H1 (cell line): ENCODE results near the gene CMTM5. TPM values are rescaled to one million over a fixed set of nuclear protein-coding genes. Genes with fewer than 3 reads are reported as not detected.
A peak's percentile ranks its signal among the peaks of the same experiment; 100 is the strongest.

ENCODE experiments used
- microRNA counts: library from miRNA; unstranded; fragments of <30 nt; microRNA quantifications from one replicate; lab custom pipeline; 2015
- microRNA-seq, 2 experiments: library from miRNA; unstranded; fragments of <30 nt; microRNA quantifications; one replicate each; pipeline versions ENCODE4 to v1.2.0, GENCODE V29; 2016 to 2020; ENCODE audit warnings: borderline microRNAs expressed in 2 of 2, borderline number of aligned reads in 2 of 2, borderline replicate concordance in 1 of 2
- polyA plus RNA-seq, 7 experiments: library from polyadenylated mRNA; depleted of rRNA in 3 of 7; stranded (reverse) in 5 of 7; unstranded in 2 of 7; fragments of >200 nt in 5 of 7; fragments of 200-250 nt in 2 of 7; gene quantifications; 1 replicate in 5 of 7; 2 replicates in 1 of 7; 4 replicates in 1 of 7; pipeline versions ENCODE4 v1.2.1 to v1.2.3, GENCODE V29; 2011 to 2013; ENCODE audit warnings: missing spikeins in 2 of 7, mixed read lengths in 2 of 7
- small RNA-seq: library from polyadenylated mRNA; stranded (forward); fragments of <200 nt; extraction: miRNeasy Mini kit (QIAGEN cat#:217004); gene quantifications from one replicate; pipeline ENCODE3, GENCODE V24; 2013; ENCODE audit not compliant: insufficient read depth
- total RNA-seq: library from RNA; stranded (reverse); fragmentation: NEBNext Ultra II Directional; extraction: Animal tissue kit (Norgen Biotek cat#: 25700); gene quantifications from 2 replicates; pipeline ENCODE4 v1.2.1, GENCODE V29; 2021

CMTM5 gene
- total and polyA plus RNA-seq, 2 of the 8 experiments (the other 6 are each of a cell fraction or from before 2014, with no cell fraction given) = 2.1 TPM; not detected in 1

MicroRNAs within 50 kb of the gene (microRNA counts, 767-probe panel; counts per million panel counts)
- microRNA hsa-miR-208a (lab: Ali Mortazavi, UCI) (879 counts per million, percentile 95 among the panel's probes with 10 or more counts), microRNA hsa-miR-208b (lab: Ali Mortazavi, UCI) (879 counts per million, percentile 95 among the panel's probes with 10 or more counts)

Small RNA genes lying within 50 kb of the gene (microRNA-seq; reads per million reads assigned to microRNA genes)
- gene MIR208A (0 to 0.23 reads per million in 2 experiments), gene MIR208B (0 reads per million in 2 experiments)

Small RNA genes lying within 50 kb of the gene (small RNA-seq; reads per million reads assigned to genes)
- gene MIR208A = not detected
- not detected for gene MIR208B

Other genes with a start within 250 kb of the CMTM5 start
- 204 and 209 TPM in 2 replicates for gene SLC7A8, start 193.4 kb upstream of the CMTM5 start, total RNA-seq
- gene SLC7A8, start 193.4 kb upstream of the CMTM5 start, polyA plus RNA-seq (2011; rRNA removed) = 181 and 182 TPM in 2 replicates
- gene RNF212B, start 139.1 kb upstream of the CMTM5 start, total RNA-seq = 1.2 TPM in 1 of 2 replicates, not detected in the other
- gene RNF212B, start 139.1 kb upstream of the CMTM5 start, polyA plus RNA-seq (2011; rRNA removed) = 0.36 and 0.95 TPM in 2 replicates
- gene HOMEZ, start 90.9 kb upstream of the CMTM5 start, total RNA-seq = 9.1 and 9.7 TPM in 2 replicates
- gene HOMEZ, start 90.9 kb upstream of the CMTM5 start, polyA plus RNA-seq (2011; rRNA removed) = 12.3 and 15.9 TPM in 2 replicates
- gene PPP1R3E, start 74.2 kb upstream of the CMTM5 start, total RNA-seq = 3.7 and 4.4 TPM in 2 replicates
- 3.5 and 4.7 TPM in 2 replicates for gene PPP1R3E, start 74.2 kb upstream of the CMTM5 start, polyA plus RNA-seq (2011; rRNA removed)
- 13.3 and 13.8 TPM in 2 replicates for gene BCL2L2, start 70.2 kb upstream of the CMTM5 start, total RNA-seq
- 9.3 and 10.5 TPM in 2 replicates for gene BCL2L2, start 70.2 kb upstream of the CMTM5 start, polyA plus RNA-seq (2011; rRNA removed)
- gene PABPN1, start 55.6 kb upstream of the CMTM5 start, total RNA-seq = 300 and 312 TPM in 2 replicates
- gene PABPN1, start 55.6 kb upstream of the CMTM5 start, polyA plus RNA-seq (2011; rRNA removed) = 229 and 331 TPM in 2 replicates
- gene SLC22A17, start 24.2 kb upstream of the CMTM5 start, total RNA-seq = 39.4 and 43.0 TPM in 2 replicates
- 49.0 and 77.7 TPM in 2 replicates for gene SLC22A17, start 24.2 kb upstream of the CMTM5 start, polyA plus RNA-seq (2011; rRNA removed)
- 27.8 and 29.0 TPM in 2 replicates for gene EFS, start 11.9 kb upstream of the CMTM5 start, total RNA-seq
- gene EFS, start 11.9 kb upstream of the CMTM5 start, polyA plus RNA-seq (2011; rRNA removed) = 28.6 and 39.0 TPM in 2 replicates
- gene IL25, start 4.2 kb upstream of the CMTM5 start, total RNA-seq = not detected in 2 replicates
- gene IL25, start 4.2 kb upstream of the CMTM5 start, polyA plus RNA-seq (2011; rRNA removed) = not detected in 2 replicates
- not detected in 2 replicates for gene MYH6, start 31.2 kb downstream of the CMTM5 start, total RNA-seq
- 0.03 and 0.05 TPM in 2 replicates for gene MYH6, start 31.2 kb downstream of the CMTM5 start, polyA plus RNA-seq (2011; rRNA removed)
- not detected in 2 replicates for gene MYH7, start 58.6 kb downstream of the CMTM5 start, total RNA-seq
- 0.02 TPM in 1 of 2 replicates, not detected in the other for gene MYH7, start 58.6 kb downstream of the CMTM5 start, polyA plus RNA-seq (2011; rRNA removed)
- gene NGDN, start 92.7 kb downstream of the CMTM5 start, total RNA-seq = 48.8 and 56.0 TPM in 2 replicates
- 22.4 and 39.8 TPM in 2 replicates for gene NGDN, start 92.7 kb downstream of the CMTM5 start, polyA plus RNA-seq (2011; rRNA removed)
- gene ZFHX2, start 174.7 kb downstream of the CMTM5 start, total RNA-seq = 27.0 and 28.6 TPM in 2 replicates
- gene ZFHX2, start 174.7 kb downstream of the CMTM5 start, polyA plus RNA-seq (2011; rRNA removed) = 2.7 and 3.7 TPM in 2 replicates
- gene THTPA, start 179.2 kb downstream of the CMTM5 start, total RNA-seq = 14.8 and 16.6 TPM in 2 replicates
- 19.0 and 23.4 TPM in 2 replicates for gene THTPA, start 179.2 kb downstream of the CMTM5 start, polyA plus RNA-seq (2011; rRNA removed)
- gene AP1G2, start 190.7 kb downstream of the CMTM5 start, total RNA-seq = 70.1 and 70.9 TPM in 2 replicates
- 134 and 162 TPM in 2 replicates for gene AP1G2, start 190.7 kb downstream of the CMTM5 start, polyA plus RNA-seq (2011; rRNA removed)
- gene JPH4, start 201.7 kb downstream of the CMTM5 start, total RNA-seq = 46.4 and 46.7 TPM in 2 replicates
- 23.9 and 35.0 TPM in 2 replicates for gene JPH4, start 201.7 kb downstream of the CMTM5 start, polyA plus RNA-seq (2011; rRNA removed)